Measurements from ENCODE around the gene SAMD13.

DNA sequence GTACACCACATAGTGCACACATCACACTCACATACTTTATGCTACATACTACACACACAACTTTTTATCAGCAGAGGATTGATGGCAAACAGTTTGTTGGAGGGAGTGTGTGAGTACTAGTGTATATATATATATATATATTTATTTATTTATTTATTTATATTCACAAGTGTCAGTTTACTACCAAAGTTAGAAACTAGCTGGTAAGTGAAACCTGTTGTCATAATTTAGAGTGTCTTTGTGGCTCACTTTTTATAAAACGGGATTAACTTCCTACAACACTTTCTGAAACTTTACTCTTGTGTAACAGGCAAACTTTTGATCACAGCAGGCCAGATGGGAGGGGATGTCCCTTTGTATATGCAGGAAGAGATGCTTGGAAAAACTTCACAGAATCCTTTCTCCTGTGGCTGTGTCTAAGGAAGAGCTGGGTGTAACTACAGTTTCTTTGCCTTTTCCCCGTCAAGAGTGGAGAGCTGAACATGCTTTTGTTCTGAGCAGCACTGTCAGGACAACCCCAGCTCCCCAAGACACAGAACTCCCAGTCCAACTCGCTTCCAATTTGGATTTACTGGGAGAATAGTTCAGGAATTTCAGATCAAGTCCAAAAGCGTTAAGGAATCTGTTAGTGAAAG, 1.9 kb upstream of the SAMD13 start:
- TF ChIP-seq, protein P1, sequence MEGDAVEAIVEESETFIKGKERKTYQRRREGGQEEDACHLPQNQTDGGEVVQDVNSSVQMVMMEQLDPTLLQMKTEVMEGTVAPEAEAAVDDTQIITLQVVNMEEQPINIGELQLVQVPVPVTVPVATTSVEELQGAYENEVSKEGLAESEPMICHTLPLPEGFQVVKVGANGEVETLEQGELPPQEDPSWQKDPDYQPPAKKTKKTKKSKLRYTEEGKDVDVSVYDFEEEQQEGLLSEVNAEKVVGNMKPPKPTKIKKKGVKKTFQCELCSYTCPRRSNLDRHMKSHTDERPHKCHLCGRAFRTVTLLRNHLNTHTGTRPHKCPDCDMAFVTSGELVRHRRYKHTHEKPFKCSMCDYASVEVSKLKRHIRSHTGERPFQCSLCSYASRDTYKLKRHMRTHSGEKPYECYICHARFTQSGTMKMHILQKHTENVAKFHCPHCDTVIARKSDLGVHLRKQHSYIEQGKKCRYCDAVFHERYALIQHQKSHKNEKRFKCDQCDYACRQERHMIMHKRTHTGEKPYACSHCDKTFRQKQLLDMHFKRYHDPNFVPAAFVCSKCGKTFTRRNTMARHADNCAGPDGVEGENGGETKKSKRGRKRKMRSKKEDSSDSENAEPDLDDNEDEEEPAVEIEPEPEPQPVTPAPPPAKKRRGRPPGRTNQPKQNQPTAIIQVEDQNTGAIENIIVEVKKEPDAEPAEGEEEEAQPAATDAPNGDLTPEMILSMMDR (IDR thresholded peaks at IDR 0.05), result no peak
- no peak for TF ChIP-seq POLR2A (IDR thresholded peaks at IDR 0.05)

Measured in sigmoid colon (tissue), 3 donors.